GM12874 (cell line): ENCODE measurements around the gene BMP8B.

ENCODE experiments used
- CTCF ChIP-seq: IDR thresholded peaks from 2 replicates; pipeline ENCODE4 v1.5.1; 2011; ENCODE audit warnings: low read depth, mild to moderate bottlenecking, control low read depth, low read length, moderate library complexity; ENCODE audit not compliant: insufficient read depth

BMP8B gene

GRCh38 chr1:39818482-39818881, 29.8 kb upstream of the BMP8B start:
- no peak for TF ChIP-seq CTCF

GRCh38 chr1:39817091-39817932, 28.6 kb upstream of the BMP8B start:
- TF ChIP-seq CTCF = peak; percentile 21; the same call in 1 of the 2 replicates

GRCh38 chr1:39816415-39817090, 27.9 kb upstream of the BMP8B start:
- TF ChIP-seq CTCF = peak; percentile 74

GRCh38 chr1:39812913-39813312, 24.2 kb upstream of the BMP8B start:
- no peak for TF ChIP-seq CTCF

GRCh38 chr1:39808784-39809517, 20.3 kb upstream of the BMP8B start:
- no peak for TF ChIP-seq CTCF

- no peak for TF ChIP-seq CTCF
Observed at GRCh38 chr1:39805385-39805784, 16.7 kb upstream of the BMP8B start.
